Skeletal muscle satellite cell (primary cell): ENCODE results near the gene TRAIP.
"Not testable (repeated sequence)": the region's sequence is repeated elsewhere in the genome, so short reads cannot be mapped to it uniquely, and the experiment has no call there.

Experiments used
- H3K27me3 ChIP-seq: 2 replicates; pipeline ENCODE4 v1.7.0; 2013; ENCODE audit warnings: low read length; ENCODE audit not compliant: control insufficient read depth, insufficient read depth
- H3K36me3 ChIP-seq: 2 replicates; pipeline ENCODE4 v1.7.0; 2013; ENCODE audit warnings: mild to moderate bottlenecking, control low read depth, low read length; ENCODE audit not compliant: insufficient read depth
- H3K4me1 ChIP-seq: 2 replicates; pipeline ENCODE4 v1.7.0; 2013; ENCODE audit warnings: low read length; ENCODE audit not compliant: control insufficient read depth, insufficient read depth
- H3K4me2 ChIP-seq: 2 replicates; pipeline ENCODE4 v1.7.0; 2013; ENCODE audit warnings: mild to moderate bottlenecking, low read length
- H3K4me3 ChIP-seq: 2 replicates; pipeline ENCODE4 v1.7.0; 2013; ENCODE audit warnings: low read length
- H3K9ac ChIP-seq: 2 replicates; pipeline ENCODE4 v1.7.0; 2013; ENCODE audit warnings: mild to moderate bottlenecking, low read depth, low read length, moderate library complexity
- H3K9me3 ChIP-seq: replicated peaks from 2 replicates; pipeline ENCODE4 v1.7.0; 2013; ENCODE audit warnings: mild to moderate bottlenecking, control low read depth, low read length

TRAIP gene

GRCh38 chr3:49842843-49843517 lies 13.4 kb downstream of the TRAIP start:
- Histone ChIP-seq H3K9me3 (no peaks in the 10 kb centered on the region), H3K4me2 (no peak overlapping the region), H3K27me3 (no peaks in the 10 kb centered on the region), H3K9ac (no peak overlapping the region), H3K36me3 (peaks cover 11% of the 10 kb centered on the region), H3K4me1 (peaks cover 3% of the 10 kb centered on the region), H3K4me3 (no peak overlapping the region)

GRCh38 chr3:49841806-49842205 lies 14.6 kb downstream of the TRAIP start:
- peaks cover 5% of the 10 kb centered on the region for H3K36me3 ChIP-seq

GRCh38 chr3:49841126-49841696 lies 15.2 kb downstream of the TRAIP start:
- no peak overlapping the region for H3K9ac ChIP-seq
- H3K36me3 ChIP-seq, result peaks cover 5% of the 10 kb centered on the region

More at GRCh38 chr3:49841806-49842205, 14.6 kb downstream of the TRAIP start:
- no peak overlapping the region for H3K4me3 ChIP-seq
- H3K4me2 ChIP-seq, result no peak overlapping the region
- H3K9ac ChIP-seq, result no peak overlapping the region
- no peaks in the 10 kb centered on the region for H3K9me3 ChIP-seq
- no peaks in the 10 kb centered on the region for H3K27me3 ChIP-seq
- peaks cover 3% of the 10 kb centered on the region for H3K4me1 ChIP-seq

GRCh38 chr3:49840388-49840787 lies 16.0 kb downstream of the TRAIP start:
- no peaks in the 10 kb centered on the region for H3K27me3 ChIP-seq
- H3K9ac ChIP-seq, result no peak overlapping the region
- H3K4me1 ChIP-seq, result peaks cover 3% of the 10 kb centered on the region
- no peak overlapping the region for H3K4me3 ChIP-seq
- peaks cover 4% of the 10 kb centered on the region for H3K36me3 ChIP-seq
- no peak overlapping the region for H3K4me2 ChIP-seq
- H3K9me3 ChIP-seq, result no peaks in the 10 kb centered on the region

More at GRCh38 chr3:49841126-49841696, 15.2 kb downstream of the TRAIP start:
- no peaks in the 10 kb centered on the region for H3K27me3 ChIP-seq
- H3K4me3 ChIP-seq, result no peak overlapping the region
- peaks cover 3% of the 10 kb centered on the region for H3K4me1 ChIP-seq
- no peaks in the 10 kb centered on the region for H3K9me3 ChIP-seq
- H3K4me2 ChIP-seq, result no peak overlapping the region

- no peaks in the 10 kb centered on the region for H3K9me3 ChIP-seq
- H3K9ac ChIP-seq, result no peak overlapping the region
- H3K27me3 ChIP-seq, result no peaks in the 10 kb centered on the region
- H3K4me2 ChIP-seq, result no peak overlapping the region
- no peaks in the 10 kb centered on the region for H3K36me3 ChIP-seq
- peaks cover 3% of the 10 kb centered on the region for H3K4me1 ChIP-seq
- H3K4me3 ChIP-seq, result no peak overlapping the region
These were observed 17.1 kb downstream of the TRAIP start for GRCh38 chr3:49839193-49839809.

GRCh38 chr3:49831341-49831740 lies 25.0 kb downstream of the TRAIP start:
- Histone ChIP-seq H3K4me3 (no peak overlapping the region), H3K27me3 (no peaks in the 10 kb centered on the region), H3K36me3 (peaks cover 10% of the 10 kb centered on the region), H3K4me2 (no peak overlapping the region), H3K4me1 (no peaks in the 10 kb centered on the region), H3K9me3 (no peaks in the 10 kb centered on the region), H3K9ac (no peak overlapping the region)

- no peak overlapping the region for H3K4me3 ChIP-seq
- H3K27me3 ChIP-seq, result no peaks in the 10 kb centered on the region
- no peaks in the 10 kb centered on the region for H3K4me1 ChIP-seq
- H3K4me2 ChIP-seq, result no peak overlapping the region
- H3K36me3 ChIP-seq, result peaks cover 3% of the 10 kb centered on the region
- H3K9ac ChIP-seq, result no peak overlapping the region
- no peaks in the 10 kb centered on the region for H3K9me3 ChIP-seq
These were observed 30.3 kb downstream of the TRAIP start for GRCh38 chr3:49826016-49826415.

GRCh38 chr3:49823131-49823530 lies 33.2 kb downstream of the TRAIP start:
- not testable (repeated sequence) for H3K4me1 ChIP-seq, H3K4me3 ChIP-seq, H3K4me2 ChIP-seq, H3K9ac ChIP-seq, H3K27me3 ChIP-seq, H3K9me3 ChIP-seq, H3K36me3 ChIP-seq

GRCh38 chr3:49813497-49814174 lies 42.7 kb downstream of the TRAIP start, which contains the start of gene UBA7:
Gene UBA7, minus strand, starts transcription at chr3:49813953. Its CDS starts 166 bp downstream, at chr3:49813787.
- peak within 1 kb of the TSS; percentile 70 for H3K9ac ChIP-seq
- H3K4me2 ChIP-seq, result peak within 1 kb of the TSS; percentile 91
- no peaks in the 10 kb centered on the region for H3K27me3 ChIP-seq
- H3K4me1 ChIP-seq, result peaks cover 12% of the 10 kb centered on the region
- no peaks in the 10 kb centered on the region for H3K36me3 ChIP-seq
- H3K9me3 ChIP-seq, result no peaks in the 10 kb centered on the region
- peak within 1 kb of the TSS; percentile 70 for H3K4me3 ChIP-seq

GRCh38 chr3:49812916-49813496 lies 43.4 kb downstream of the TRAIP start:
- Histone ChIP-seq H3K9ac (peak overlapping the region; percentile 70), H3K4me1 (peaks cover 12% of the 10 kb centered on the region), H3K36me3 (no peaks in the 10 kb centered on the region), H3K27me3 (no peaks in the 10 kb centered on the region), H3K4me2 (peak overlapping the region; percentile 91), H3K4me3 (peak overlapping the region; percentile 70), H3K9me3 (no peaks in the 10 kb centered on the region)

GRCh38 chr3:49807431-49808114 lies 48.8 kb downstream of the TRAIP start:
- no peak overlapping the region for H3K4me3 ChIP-seq
- no peaks in the 10 kb centered on the region for H3K27me3 ChIP-seq
- no peak overlapping the region for H3K4me2 ChIP-seq
- H3K4me1 ChIP-seq, result peaks cover 20% of the 10 kb centered on the region
- H3K9ac ChIP-seq, result no peak overlapping the region
- no peaks in the 10 kb centered on the region for H3K9me3 ChIP-seq
- no peaks in the 10 kb centered on the region for H3K36me3 ChIP-seq
